SK-N-MC (cell line): ENCODE data around the gene MOXD1.

ENCODE experiments used
- EZH2 ChIP-seq: fragments of 200-600 bp; sonication (generic); IDR thresholded peaks from one replicate; pipeline ENCODE4 v1.6.1; 2017; ENCODE audit warnings: antibody characterized with exemption
- POLR2AphosphoS5 ChIP-seq: IDR thresholded peaks from 2 replicates; pipeline ENCODE4 v1.6.1; 2012; ENCODE audit warnings: mild to moderate bottlenecking, low read depth, low read length, borderline replicate concordance

- TF ChIP-seq EZH2 (no peak), POLR2AphosphoS5 (no peak)
Observed at GRCh38 chr6:132265451-132266097, 135.7 kb downstream of the MOXD1 start.
